ENCODE measurements around the gene LRPPRC.

LRPPRC gene

GRCh38 chr2:43931293-43931692 is 64.5 kb downstream of the LRPPRC start:
- Histone ChIP-seq H4K20me1 (ENCODE audit: low read depth, low read length) (no peaks in the 10 kb centered on the region; the same call in 1 of the 2 replicates), H2AFZ (ENCODE audit: low read depth, low read length, severe bottlenecking) (no peak overlapping the region), H3K4me3 (ENCODE audit: insufficient read depth, low read length, poor library complexity, severe bottlenecking) (no peak overlapping the region), H3F3A (ENCODE audit: insufficient read depth) (peaks cover 5% of the 10 kb centered on the region; the same call in 1 of the 2 replicates), H3K79me2 (ENCODE audit: insufficient read depth, low read length) (no peaks in the 10 kb centered on the region), H3K9me3 (ENCODE audit: insufficient read depth, low read length) (no peaks in the 10 kb centered on the region), H3K9me2 (replicated peaks; ENCODE audit: insufficient read depth, low read length) (no peaks in the 10 kb centered on the region), H3K9ac (ENCODE audit: low read length) (no peak overlapping the region), H3K27ac (ENCODE audit: low read depth, low read length) (no peak overlapping the region), H3K27me3 (ENCODE audit: low read length) (no peaks in the 10 kb centered on the region), H3K4me2 (ENCODE audit: low read depth, low read length, poor library complexity, severe bottlenecking) (no peak overlapping the region), H3K36me3 (ENCODE audit: low read length) (peaks cover 37% of the 10 kb centered on the region)
- no peak for TF ChIP-seq EZH2phosphoT487 (conservative IDR thresholded peaks at IDR 0.05; ENCODE audit: low read length)
- TF ChIP-seq, protein P1, sequence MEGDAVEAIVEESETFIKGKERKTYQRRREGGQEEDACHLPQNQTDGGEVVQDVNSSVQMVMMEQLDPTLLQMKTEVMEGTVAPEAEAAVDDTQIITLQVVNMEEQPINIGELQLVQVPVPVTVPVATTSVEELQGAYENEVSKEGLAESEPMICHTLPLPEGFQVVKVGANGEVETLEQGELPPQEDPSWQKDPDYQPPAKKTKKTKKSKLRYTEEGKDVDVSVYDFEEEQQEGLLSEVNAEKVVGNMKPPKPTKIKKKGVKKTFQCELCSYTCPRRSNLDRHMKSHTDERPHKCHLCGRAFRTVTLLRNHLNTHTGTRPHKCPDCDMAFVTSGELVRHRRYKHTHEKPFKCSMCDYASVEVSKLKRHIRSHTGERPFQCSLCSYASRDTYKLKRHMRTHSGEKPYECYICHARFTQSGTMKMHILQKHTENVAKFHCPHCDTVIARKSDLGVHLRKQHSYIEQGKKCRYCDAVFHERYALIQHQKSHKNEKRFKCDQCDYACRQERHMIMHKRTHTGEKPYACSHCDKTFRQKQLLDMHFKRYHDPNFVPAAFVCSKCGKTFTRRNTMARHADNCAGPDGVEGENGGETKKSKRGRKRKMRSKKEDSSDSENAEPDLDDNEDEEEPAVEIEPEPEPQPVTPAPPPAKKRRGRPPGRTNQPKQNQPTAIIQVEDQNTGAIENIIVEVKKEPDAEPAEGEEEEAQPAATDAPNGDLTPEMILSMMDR (IDR thresholded peaks at IDR 0.05; ENCODE audit: insufficient read depth, low read length, poor library complexity, severe bottlenecking): no peak

DNA sequence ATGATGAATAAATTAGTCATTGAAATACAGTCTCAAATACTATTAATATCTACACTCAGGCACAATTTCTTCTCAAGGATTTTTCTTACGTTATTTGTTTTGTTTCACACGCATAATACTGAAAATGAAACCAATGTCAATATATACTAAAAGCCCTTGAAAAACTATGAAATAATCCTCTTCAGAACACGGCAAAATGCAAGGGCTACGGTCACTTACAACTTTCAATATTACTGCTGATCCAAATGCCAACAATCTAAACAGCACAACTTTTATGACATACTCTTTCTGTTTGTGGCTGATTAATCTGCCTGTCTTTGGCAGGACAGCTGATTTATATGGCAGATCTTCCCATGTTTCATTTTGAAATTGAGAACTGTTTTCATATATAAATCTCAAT is 68.3 kb downstream of the LRPPRC start:
- H3K79me2 ChIP-seq (ENCODE audit: insufficient read depth, low read length): no peaks in the 10 kb centered on the region
- H3F3A ChIP-seq (ENCODE audit: insufficient read depth): peaks cover 5% of the 10 kb centered on the region; the same call in 1 of the 2 replicates
- no peak overlapping the region for H3K4me2 ChIP-seq (ENCODE audit: low read depth, low read length, poor library complexity, severe bottlenecking)
- H3K9me3 ChIP-seq (ENCODE audit: insufficient read depth, low read length): no peaks in the 10 kb centered on the region
- H3K9ac ChIP-seq (ENCODE audit: low read length): no peak overlapping the region
- H3K36me3 ChIP-seq (ENCODE audit: low read length): peaks cover 24% of the 10 kb centered on the region
- TF ChIP-seq, protein P1 (IDR thresholded peaks at IDR 0.05; ENCODE audit: insufficient read depth, low read length, poor library complexity, severe bottlenecking): no peak
- no peak for TF ChIP-seq EZH2phosphoT487 (conservative IDR thresholded peaks at IDR 0.05; ENCODE audit: low read length)
- H2AFZ ChIP-seq (ENCODE audit: low read depth, low read length, severe bottlenecking): no peak overlapping the region
- H4K20me1 ChIP-seq (ENCODE audit: low read depth, low read length): no peaks in the 10 kb centered on the region; the same call in 1 of the 2 replicates
- H3K27ac ChIP-seq (ENCODE audit: low read depth, low read length): no peak overlapping the region
- no peaks in the 10 kb centered on the region for H3K27me3 ChIP-seq (ENCODE audit: low read length)
- H3K4me3 ChIP-seq (ENCODE audit: insufficient read depth, low read length, poor library complexity, severe bottlenecking): no peak overlapping the region
- H3K9me2 ChIP-seq (replicated peaks; ENCODE audit: insufficient read depth, low read length): no peaks in the 10 kb centered on the region

GRCh38 chr2:43925431-43925830 is 70.4 kb downstream of the LRPPRC start:
- Histone ChIP-seq H3K9ac (ENCODE audit: low read length) (no peak overlapping the region), H3F3A (ENCODE audit: insufficient read depth) (peaks cover 12% of the 10 kb centered on the region; the same call in 1 of the 2 replicates), H3K27ac (ENCODE audit: low read depth, low read length) (no peak overlapping the region), H3K9me2 (replicated peaks; ENCODE audit: insufficient read depth, low read length) (no peaks in the 10 kb centered on the region), H2AFZ (ENCODE audit: low read depth, low read length, severe bottlenecking) (no peak overlapping the region), H3K9me3 (ENCODE audit: insufficient read depth, low read length) (no peaks in the 10 kb centered on the region), H3K4me2 (ENCODE audit: low read depth, low read length, poor library complexity, severe bottlenecking) (no peak overlapping the region), H3K36me3 (ENCODE audit: low read length) (peaks cover 29% of the 10 kb centered on the region), H3K4me3 (ENCODE audit: insufficient read depth, low read length, poor library complexity, severe bottlenecking) (no peak overlapping the region), H3K27me3 (ENCODE audit: low read length) (no peaks in the 10 kb centered on the region), H4K20me1 (ENCODE audit: low read depth, low read length) (no peaks in the 10 kb centered on the region; the same call in 1 of the 2 replicates), H3K79me2 (ENCODE audit: insufficient read depth, low read length) (no peaks in the 10 kb centered on the region)
- no peak for TF ChIP-seq EZH2phosphoT487 (conservative IDR thresholded peaks at IDR 0.05; ENCODE audit: low read length)
- TF ChIP-seq, protein P1 (IDR thresholded peaks at IDR 0.05; ENCODE audit: insufficient read depth, low read length, poor library complexity, severe bottlenecking): no peak
